Neuronal stem cell (in vitro differentiated cells): Measurements from ENCODE around the gene CDHR1.
A peak's percentile ranks its signal among the peaks of the same experiment; 100 is the strongest.

ENCODE experiments used
- DNase-seq: peaks from one replicate; pipeline ENCODE4 v3.0.0-alpha.2; 2013; ENCODE audit warnings: low spot score
- H2AFZ ChIP-seq: one replicate; pipeline ENCODE4 v1.6.1; 2013; ENCODE audit warnings: mild to moderate bottlenecking, low read length, inconsistent platforms
- H2AK5ac ChIP-seq: 2 replicates; pipeline ENCODE4 v1.6.1; 2013; ENCODE audit warnings: low read depth, mild to moderate bottlenecking, inconsistent platforms, low read length, moderate library complexity, mixed read lengths
- H2BK120ac ChIP-seq: 2 replicates; pipeline ENCODE4 v1.6.1; 2013; ENCODE audit warnings: low read depth, mild to moderate bottlenecking, inconsistent platforms, low read length, moderate library complexity, mixed read lengths
- H2BK12ac ChIP-seq: one replicate; pipeline ENCODE4 v1.6.1; 2013; ENCODE audit warnings: low read length, inconsistent platforms
- H2BK15ac ChIP-seq: 2 replicates; pipeline ENCODE4 v1.6.1; 2013; ENCODE audit warnings: mild to moderate bottlenecking, low read length, inconsistent platforms, mixed read lengths
- H2BK5ac ChIP-seq: one replicate; pipeline ENCODE4 v1.6.1; 2013; ENCODE audit warnings: inconsistent platforms, mild to moderate bottlenecking, low read length, moderate library complexity
- H3K14ac ChIP-seq: one replicate; pipeline ENCODE4 v1.6.1; 2013; ENCODE audit warnings: low read length, inconsistent platforms
- H3K18ac ChIP-seq: 2 replicates; pipeline ENCODE4 v1.6.1; 2013; ENCODE audit warnings: low read length, inconsistent platforms
- H3K23ac ChIP-seq: 2 replicates; pipeline ENCODE4 v1.6.1; 2013; ENCODE audit warnings: low read depth, mild to moderate bottlenecking, mixed read lengths, low read length, inconsistent platforms; ENCODE audit not compliant: poor library complexity
- H3K27ac ChIP-seq: replicated peaks from 3 replicates; pipeline ENCODE4 v1.5.1; 2013; ENCODE audit warnings: low read length, inconsistent platforms
- H3K27me3 ChIP-seq, 3 experiments: 2 replicates each; pipeline ENCODE4 v1.6.1; 2013; ENCODE audit warnings: low read length in 3 of 3, mild to moderate bottlenecking in 2 of 3, inconsistent platforms in 1 of 3, low read depth in 1 of 3, mixed read lengths in 1 of 3, moderate library complexity in 1 of 3; ENCODE audit not compliant: control insufficient read depth in 3 of 3, insufficient read depth in 3 of 3
- H3K36me3 ChIP-seq, 2 donors: replicated peaks in 1 of 2; 2 replicates each; pipeline ENCODE4 v1.6.1; 2013; ENCODE audit warnings: low read length in 2 of 2; ENCODE audit not compliant: control insufficient read depth in 2 of 2, insufficient read depth in 2 of 2
- H3K4ac ChIP-seq: 2 replicates; pipeline ENCODE4 v1.6.1; 2013; ENCODE audit warnings: inconsistent platforms, mild to moderate bottlenecking, low read length, moderate library complexity
- H3K4me1 ChIP-seq, 2 donors: 1 replicate in 1 of 2; 2 replicates in 1 of 2; pipeline ENCODE4 v1.6.1; 2013; ENCODE audit warnings: low read length in 2 of 2, low read depth in 1 of 2; ENCODE audit not compliant: control insufficient read depth in 2 of 2, insufficient read depth in 1 of 2
- H3K4me2 ChIP-seq: one replicate; pipeline ENCODE4 v1.6.1; 2013; ENCODE audit warnings: mild to moderate bottlenecking, low read length, inconsistent platforms; ENCODE audit not compliant: insufficient read depth, poor library complexity, severe bottlenecking
- H3K4me3 ChIP-seq, 2 donors: 2 replicates each; pipeline ENCODE4 v1.5.1; 2013; ENCODE audit warnings: low read length in 2 of 2, mild to moderate bottlenecking in 2 of 2, inconsistent platforms in 1 of 2, moderate library complexity in 1 of 2
- H3K79me1 ChIP-seq: one replicate; pipeline ENCODE4 v1.6.1; 2013; ENCODE audit warnings: low read depth, mild to moderate bottlenecking, inconsistent platforms, low read length, moderate library complexity
- H3K9ac ChIP-seq: one replicate; pipeline ENCODE4 v1.6.1; 2013; ENCODE audit warnings: mild to moderate bottlenecking, low read depth, low read length, inconsistent platforms; ENCODE audit not compliant: poor library complexity
- H3K9me3 ChIP-seq, 2 donors: replicated peaks in 1 of 2; 2 replicates each; pipeline versions ENCODE3 to v1.6.1; 2013; ENCODE audit warnings: low read length in 2 of 2, mild to moderate bottlenecking in 2 of 2, inconsistent platforms in 1 of 2, low read depth in 1 of 2, mixed read lengths in 1 of 2, moderate library complexity in 1 of 2; ENCODE audit not compliant: control insufficient read depth in 2 of 2, insufficient read depth in 1 of 2
- H4K8ac ChIP-seq: one replicate; pipeline ENCODE4 v1.6.1; 2013; ENCODE audit warnings: low read depth, mild to moderate bottlenecking, inconsistent platforms, low read length, moderate library complexity
- H4K91ac ChIP-seq: one replicate; pipeline ENCODE4 v1.6.1; 2013; ENCODE audit warnings: low read length, low read depth, mild to moderate bottlenecking, inconsistent platforms; ENCODE audit not compliant: poor library complexity
- WGBS, 2 donors: extraction: QIAGEN DNeasy Blood & Tissue Kit; methylation state at CpG; one replicate each; pipeline ENCODE4 v1.1.7; 2013; ENCODE audit warnings: missing lambda C conversion rate in 2 of 2, mixed read lengths in 1 of 2; ENCODE audit not compliant: insufficient read length in 2 of 2, insufficient replicate concordance in 1 of 2; ENCODE audit errors: extremely low coverage in 2 of 2; 5-methylcytosine and 5-hydroxymethylcytosine counted together

The CDHR1 gene

DNA sequence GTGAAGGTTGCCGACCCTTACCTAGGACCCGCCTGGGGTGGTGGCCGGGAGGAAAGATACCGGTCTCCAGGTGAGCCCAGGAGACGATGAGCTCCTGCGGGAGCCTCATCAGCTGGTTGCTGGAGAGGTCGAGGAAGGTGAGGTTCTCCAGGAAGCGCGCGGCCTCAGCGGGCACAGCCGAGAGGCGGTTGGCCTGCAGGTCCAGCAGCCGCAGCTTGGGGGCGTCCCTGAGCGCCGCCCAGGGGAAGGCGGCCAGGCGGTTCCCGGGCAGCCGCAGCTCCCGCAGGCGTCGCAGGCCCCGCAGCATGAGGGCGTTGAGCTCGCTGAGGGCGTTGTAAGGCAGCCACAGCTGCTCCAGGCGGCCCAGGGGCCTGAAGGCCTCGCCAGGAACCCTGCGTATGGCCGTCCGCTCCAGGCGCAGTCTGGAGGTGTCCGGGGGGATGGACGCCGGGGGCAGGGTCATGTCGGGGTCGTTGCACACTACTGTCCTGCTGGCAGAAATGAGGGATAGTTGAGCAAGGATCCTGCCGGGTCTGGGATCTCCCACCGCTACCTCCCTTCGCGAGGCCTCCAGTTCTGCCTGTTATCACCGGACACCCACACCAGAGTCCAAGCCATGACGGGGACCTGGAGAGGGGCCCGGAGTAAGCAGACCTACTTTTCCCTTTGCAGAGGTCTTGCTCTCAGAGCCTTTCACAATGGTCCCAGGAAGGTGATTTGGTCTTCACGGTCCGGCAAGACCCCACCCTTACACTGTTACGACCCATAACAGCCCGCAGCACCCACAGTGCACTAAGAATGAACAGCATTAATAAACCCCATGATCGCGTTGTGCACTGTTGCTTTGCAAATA lies 43.1 kb downstream of the CDHR1 start:
- DNase-seq = peak; percentile 14
- no peaks in the 10 kb centered on the region for H3K9me3 ChIP-seq
- H2BK5ac ChIP-seq = no peak overlapping the region
- WGBS, 2 donors = no CpG with 5 or more reads among the region's 52 CpGs
- no peak overlapping the region for H3K4me3 ChIP-seq
- H3K27me3 ChIP-seq = peaks cover 0 to 23% (median 5%) of the 10 kb centered on the region in 3 experiments
- H3K9ac ChIP-seq = no peak overlapping the region
- H2BK15ac ChIP-seq = peak overlapping the region; percentile 92
- H4K91ac ChIP-seq = no peak overlapping the region
- peak overlapping the region; percentile 90 for H3K18ac ChIP-seq
- no peaks in the 10 kb centered on the region for H3K36me3 ChIP-seq
- H2BK12ac ChIP-seq = peak overlapping the region; percentile 79
- no peak overlapping the region for H3K4me2 ChIP-seq
- H2AK5ac ChIP-seq = peak overlapping the region; percentile 88
- H3K79me1 ChIP-seq = no peaks in the 10 kb centered on the region
- H3K14ac ChIP-seq = no peak overlapping the region
- peaks cover 0 to 9% of the 10 kb centered on the region in 2 donors for H3K4me1 ChIP-seq
- no peak overlapping the region for H2BK120ac ChIP-seq
- no peak overlapping the region for H3K4ac ChIP-seq
- no peak overlapping the region for H3K27ac ChIP-seq
- peak overlapping the region; percentile 45 for H2AFZ ChIP-seq
- peak overlapping the region; percentile 23 for H3K23ac ChIP-seq
- no peak overlapping the region for H4K8ac ChIP-seq

DNA sequence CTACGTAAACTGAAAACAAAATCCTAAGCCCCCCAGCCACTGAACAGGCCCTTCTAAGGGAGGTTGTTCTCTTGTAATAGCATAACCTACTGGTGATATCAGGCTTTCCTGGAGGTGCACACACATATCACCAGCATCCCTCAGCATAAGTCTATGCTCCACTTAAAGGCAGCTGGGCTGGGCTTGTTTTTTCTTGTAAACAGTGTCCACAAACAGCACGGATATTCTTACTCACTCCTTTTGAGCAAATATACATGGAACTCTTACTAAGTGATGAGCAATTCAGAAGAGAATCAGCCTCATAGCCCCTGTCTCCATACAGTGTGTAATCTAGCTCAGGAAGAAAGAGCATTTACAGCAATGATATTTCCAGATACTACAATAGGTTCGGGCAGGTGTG lies 44.6 kb downstream of the CDHR1 start:
- Histone ChIP-seq H2BK12ac (no peak overlapping the region), H3K4me3 (no peak overlapping the region), H3K14ac (no peak overlapping the region), H3K36me3 (no peaks in the 10 kb centered on the region), H2BK5ac (no peak overlapping the region), H4K8ac (no peak overlapping the region), H3K4me2 (no peak overlapping the region), H3K23ac (no peak overlapping the region), H4K91ac (no peak overlapping the region), H2BK15ac (no peak overlapping the region), H3K27ac (no peak overlapping the region), H3K79me1 (no peaks in the 10 kb centered on the region), H3K18ac (no peak overlapping the region), H3K9me3 (no peaks in the 10 kb centered on the region), H3K4me1 (peaks cover 0 to 12% of the 10 kb centered on the region in 2 donors), H3K27me3 (peaks cover 0 to 23% (median 3%) of the 10 kb centered on the region in 3 experiments), H3K4ac (no peak overlapping the region), H2AFZ (no peak overlapping the region), H3K9ac (no peak overlapping the region), H2AK5ac (no peak overlapping the region), H2BK120ac (no peak overlapping the region)
- WGBS, 2 donors = no CpG with 5 or more reads among the region's 3 CpGs
- DNase-seq = no peak

DNA sequence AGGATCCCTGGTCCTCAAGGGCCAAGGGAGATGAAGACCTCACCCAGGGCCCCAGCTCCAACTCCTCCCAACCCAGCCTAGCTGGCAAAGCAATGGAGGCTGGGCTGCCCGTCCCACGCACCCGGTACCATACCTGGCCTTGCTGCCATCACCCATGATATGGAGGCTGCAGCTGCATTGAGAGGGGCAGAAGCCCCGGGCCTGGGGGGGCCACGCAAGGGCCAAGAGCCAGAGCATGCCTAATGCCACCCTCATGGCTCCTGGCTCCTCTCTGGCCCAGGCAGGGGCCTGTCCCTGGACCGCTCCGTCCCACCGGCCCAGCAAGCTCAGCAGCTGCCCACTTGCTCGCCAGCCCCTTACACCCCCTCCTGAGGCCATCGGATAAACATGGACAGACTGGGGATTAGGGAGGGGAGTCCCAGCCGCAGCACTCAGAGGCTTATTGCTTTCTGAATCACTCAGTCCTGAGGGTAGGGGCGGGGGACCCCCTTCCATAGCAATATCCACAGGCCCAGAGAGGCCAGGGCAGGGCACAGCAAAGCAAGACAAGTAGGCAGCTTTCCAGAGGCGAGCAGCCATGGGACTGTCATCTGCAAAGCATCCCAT lies 47.0 kb downstream of the CDHR1 start, which contains the start of gene LRIT1:
TSS of gene LRIT1 (minus strand) at position 362 of the 606 bp plus-strand sequence. CDS start at position 255, 107 bp downstream.
- no peak within 1 kb of the TSS for H3K23ac ChIP-seq
- no CpG with 5 or more reads among the region's 13 CpGs for WGBS, 2 donors
- H3K4me1 ChIP-seq = peaks cover 3 to 29% of the 10 kb centered on the region in 2 donors

DNA sequence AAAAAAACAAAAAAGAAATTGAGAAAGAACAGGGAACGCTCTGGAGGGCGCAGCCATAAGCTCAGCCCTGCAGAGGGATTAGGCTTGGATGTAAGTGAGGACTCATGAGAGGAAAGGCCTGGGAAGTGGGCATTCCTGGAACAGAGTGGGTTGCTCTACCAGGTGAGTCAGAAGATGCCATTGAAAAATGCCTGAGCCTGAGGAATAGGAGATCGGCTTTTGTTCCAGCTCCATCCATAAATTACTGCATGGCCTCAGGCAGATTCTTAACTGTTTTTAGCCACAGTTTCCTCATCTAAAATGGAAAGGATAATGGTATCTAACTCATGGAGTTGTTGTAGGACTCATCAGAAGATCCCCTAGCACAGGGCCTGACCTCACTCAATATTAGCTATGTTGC lies 49.4 kb downstream of the CDHR1 start:
- H3K4me1 ChIP-seq = peaks cover 3 to 31% of the 10 kb centered on the region in 2 donors
- WGBS, 2 donors = no CpG with 5 or more reads among the region's 3 CpGs

More for the DNA sequence above, 47.0 kb downstream of the CDHR1 start, which contains the start of gene LRIT1:
- Histone ChIP-seq H3K18ac (peak within 1 kb of the TSS; percentile 88), H3K9me3 (no peaks in the 10 kb centered on the region), H3K36me3 (no peaks in the 10 kb centered on the region), H3K79me1 (no peaks in the 10 kb centered on the region), H3K4ac (no peak within 1 kb of the TSS), H2BK15ac (peak within 1 kb of the TSS; percentile 53), H3K14ac (no peak within 1 kb of the TSS), H3K27ac (no peak within 1 kb of the TSS), H3K4me3 (no peak within 1 kb of the TSS), H2BK12ac (peak within 1 kb of the TSS; percentile 64), H2BK5ac (peak within 1 kb of the TSS; percentile 30), H3K9ac (no peak within 1 kb of the TSS), H4K8ac (no peak within 1 kb of the TSS), H3K27me3 (peaks cover 0 to 23% (median 3%) of the 10 kb centered on the region in 3 experiments), H4K91ac (no peak within 1 kb of the TSS), H2AK5ac (peak within 1 kb of the TSS; percentile 68), H2BK120ac (peak within 1 kb of the TSS; percentile 73), H2AFZ (no peak within 1 kb of the TSS), H3K4me2 (no peak within 1 kb of the TSS)
- no peak for DNase-seq

More for the DNA sequence above, 49.4 kb downstream of the CDHR1 start:
- Histone ChIP-seq H3K27me3 (peaks cover 0 to 13% (median 0%) of the 10 kb centered on the region in 3 experiments), H4K8ac (no peak overlapping the region), H3K18ac (peak overlapping the region; percentile 24), H3K14ac (no peak overlapping the region), H2AK5ac (peak overlapping the region; percentile 24), H2BK5ac (no peak overlapping the region), H3K9me3 (no peaks in the 10 kb centered on the region), H2BK12ac (no peak overlapping the region), H4K91ac (no peak overlapping the region), H3K4me2 (no peak overlapping the region), H3K36me3 (no peaks in the 10 kb centered on the region), H3K4ac (peak overlapping the region; percentile 10), H2AFZ (no peak overlapping the region), H3K4me3 (no peak overlapping the region), H3K27ac (peak overlapping the region; percentile 76), H2BK120ac (no peak overlapping the region), H3K9ac (no peak overlapping the region), H2BK15ac (no peak overlapping the region), H3K23ac (no peak overlapping the region), H3K79me1 (no peaks in the 10 kb centered on the region)
- no peak for DNase-seq
